ENCODE data around the gene FAT1.

Gene FAT1

DNA sequence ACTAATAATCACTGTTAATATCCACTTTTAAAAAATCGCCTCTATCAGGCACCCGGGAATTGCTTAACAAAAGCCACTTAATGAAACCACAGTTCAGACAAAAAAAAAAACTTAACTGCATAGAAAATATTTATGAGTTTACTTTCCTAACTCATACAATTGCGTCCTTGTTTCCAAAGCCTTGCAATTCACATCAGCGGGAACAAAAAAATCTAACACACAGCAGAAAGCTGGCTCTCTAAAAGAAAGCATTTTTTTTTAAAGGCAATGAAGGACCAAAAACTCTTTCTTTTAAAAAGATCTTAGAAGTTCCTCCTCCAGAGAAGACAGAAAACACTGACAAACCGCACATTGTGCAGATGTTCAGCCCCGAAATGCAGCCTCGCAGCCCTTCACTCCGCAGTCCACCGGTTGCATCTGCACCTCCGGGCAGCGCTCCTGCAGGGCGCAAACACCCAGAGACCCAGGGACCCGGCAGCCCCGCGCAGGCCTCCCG is 812 bp downstream of the FAT1 start:
- Histone ChIP-seq H3K4me3 (peak overlapping the region; percentile 76 to 97 (median 92)), H3K27me3 (peaks cover 0 to 10% (median 0%) of the 10 kb centered on the region in 11 experiments; a peak in 5 of 22 replicates), H3K9me3 (replicated peaks in 1 of 11) (peaks cover 29 to 42% (median 38%) of the 10 kb centered on the region in 11 experiments), H4K20me1 (peaks cover 0 to 27% (median 0%) of the 10 kb centered on the region in 11 experiments; a peak in 5 of 22 replicates), H3K9ac (peak overlapping the region; percentile 84 to 94 (median 91)), H3K36me3 (peaks cover 0 to 40% (median 27%) of the 10 kb centered on the region in 11 experiments; a peak in 18 of 22 replicates), H3K4me1 (peaks cover 12 to 29% (median 23%) of the 10 kb centered on the region in 10 experiments), H3K27ac (peak overlapping the region; percentile 71 to 94 (median 90); a peak in 21 of 22 replicates), H3K4me2 (peak overlapping the region; percentile 71 to 99 (median 93))
- TF ChIP-seq Cebpa-rat (IDR thresholded peaks at IDR 0.05): no peak

DNA sequence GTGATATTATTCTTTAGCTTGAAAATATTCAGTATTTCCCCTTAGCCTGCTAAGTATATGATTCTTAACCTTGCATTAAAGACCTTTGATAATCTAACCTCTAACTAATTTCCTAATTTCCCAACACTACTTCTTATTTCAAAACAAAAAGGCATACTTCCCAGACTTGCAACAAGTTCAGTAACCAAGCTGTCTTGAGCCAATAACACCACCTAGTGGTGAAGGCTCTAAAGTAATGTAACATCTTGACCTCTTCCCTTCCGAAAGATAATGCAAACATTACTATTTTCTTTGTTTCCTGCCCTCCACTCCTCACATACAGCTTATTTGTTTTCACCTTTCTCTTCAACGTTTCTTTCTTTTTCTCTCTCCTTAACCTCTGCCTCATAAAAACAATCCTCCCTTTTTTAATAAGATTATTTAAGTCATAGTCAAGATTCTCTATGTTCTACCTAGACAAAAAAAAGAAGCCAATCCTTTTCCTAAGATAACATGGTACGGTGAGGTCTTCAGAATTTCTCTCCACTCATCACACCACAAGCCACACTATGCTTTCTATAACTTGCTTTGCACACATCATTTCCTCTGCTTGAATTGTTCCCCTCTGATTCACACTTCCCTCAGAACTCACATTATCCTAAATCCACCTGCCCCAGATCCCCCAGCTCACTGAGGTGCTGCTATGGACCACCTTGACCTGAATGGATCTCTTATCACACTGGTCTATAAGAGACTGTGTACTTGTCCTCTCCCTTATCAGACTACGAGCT is 3.5 kb downstream of the FAT1 start:
- no peaks in the 10 kb centered on the region; a peak in 1 of 22 replicates for H3K27me3 ChIP-seq
- H3K36me3 ChIP-seq: peaks cover 0 to 67% (median 41%) of the 10 kb centered on the region in 11 experiments; a peak in 18 of 22 replicates
- TF ChIP-seq Cebpa-rat (IDR thresholded peaks at IDR 0.05): no peak
- H3K9me3 ChIP-seq (replicated peaks in 1 of 11): peaks cover 56 to 70% (median 65%) of the 10 kb centered on the region in 11 experiments
- no peak overlapping the region for H3K9ac ChIP-seq
- H4K20me1 ChIP-seq: peaks cover 0 to 25% (median 0%) of the 10 kb centered on the region in 11 experiments; a peak in 5 of 22 replicates
- H3K4me1 ChIP-seq: peaks cover 7 to 18% (median 14%) of the 10 kb centered on the region in 10 experiments; a peak in 19 of 20 replicates
- H3K4me2 ChIP-seq: no peak overlapping the region
- H3K27ac ChIP-seq: no peak overlapping the region
- H3K4me3 ChIP-seq: peak overlapping the region in 3 of 10 experiments; percentile 15 to 97 (median 18); a peak in 6 of 20 replicates

DNA sequence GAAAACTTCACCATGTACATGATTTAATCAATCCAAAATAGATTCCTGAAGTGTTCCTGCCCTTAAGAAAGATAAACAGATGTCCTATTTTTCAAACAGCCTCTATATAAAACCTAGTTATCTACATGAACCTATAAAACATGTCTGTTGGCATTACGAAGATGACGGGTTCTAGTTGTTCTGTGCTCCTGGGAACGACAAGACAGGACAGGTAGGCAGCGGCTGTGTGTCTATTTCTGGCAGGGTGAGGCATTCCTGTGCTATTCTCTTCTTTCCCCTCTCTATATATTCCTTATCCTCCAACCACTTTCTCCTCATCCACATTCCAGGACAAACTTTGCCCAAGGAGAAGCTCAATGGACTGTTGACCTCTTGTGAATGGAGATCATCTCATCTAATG is 6.1 kb downstream of the FAT1 start:
- H3K9me3 ChIP-seq (replicated peaks in 1 of 11): peaks cover 77 to 95% (median 89%) of the 10 kb centered on the region in 11 experiments
- H3K36me3 ChIP-seq: peaks cover 0 to 87% (median 45%) of the 10 kb centered on the region in 11 experiments; a peak in 18 of 22 replicates
- H3K4me2 ChIP-seq: no peak overlapping the region
- no peaks in the 10 kb centered on the region for H3K27me3 ChIP-seq
- H3K4me1 ChIP-seq: peaks cover 8 to 30% (median 23%) of the 10 kb centered on the region in 10 experiments; a peak in 18 of 20 replicates
- H3K4me3 ChIP-seq: no peak overlapping the region; a peak in 1 of 20 replicates
- H3K27ac ChIP-seq: no peak overlapping the region
- H4K20me1 ChIP-seq: peaks cover 0 to 27% (median 0%) of the 10 kb centered on the region in 11 experiments; a peak in 7 of 22 replicates
- no peak overlapping the region for H3K9ac ChIP-seq
- TF ChIP-seq Cebpa-rat (IDR thresholded peaks at IDR 0.05): no peak

DNA sequence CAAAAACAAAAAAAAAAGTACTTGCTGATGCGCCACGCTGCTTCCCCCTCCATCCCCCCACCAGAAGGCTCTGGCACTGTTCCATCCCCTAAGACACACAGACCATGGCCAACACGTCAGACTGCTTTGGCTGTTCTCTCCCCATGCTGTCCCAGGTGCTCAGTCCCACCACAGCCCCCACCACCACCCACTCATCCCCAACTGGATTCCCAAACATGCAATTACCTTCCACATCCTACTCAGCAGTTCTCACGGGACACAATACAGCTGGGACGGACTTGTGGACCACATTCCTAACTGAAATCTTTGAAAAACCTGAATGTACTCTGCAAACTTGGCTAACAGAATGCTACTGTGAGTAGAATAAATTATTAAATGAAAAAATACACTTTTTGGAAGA is 8.6 kb downstream of the FAT1 start:
- H4K20me1 ChIP-seq: peaks cover 0 to 48% (median 0%) of the 10 kb centered on the region in 11 experiments; a peak in 6 of 22 replicates
- no peak overlapping the region; a peak in 1 of 22 replicates for H3K27ac ChIP-seq
- peaks cover 6 to 22% (median 20%) of the 10 kb centered on the region in 10 experiments; a peak in 17 of 20 replicates for H3K4me1 ChIP-seq
- no peak overlapping the region for H3K9ac ChIP-seq
- H3K9me3 ChIP-seq (replicated peaks in 1 of 11): peaks cover 68 to 78% (median 73%) of the 10 kb centered on the region in 11 experiments
- H3K27me3 ChIP-seq: no peaks in the 10 kb centered on the region
- no peak for TF ChIP-seq Cebpa-rat (IDR thresholded peaks at IDR 0.05)
- H3K4me3 ChIP-seq: no peak overlapping the region
- no peak overlapping the region for H3K4me2 ChIP-seq
- peaks cover 0 to 80% (median 38%) of the 10 kb centered on the region in 11 experiments; a peak in 18 of 22 replicates for H3K36me3 ChIP-seq

DNA sequence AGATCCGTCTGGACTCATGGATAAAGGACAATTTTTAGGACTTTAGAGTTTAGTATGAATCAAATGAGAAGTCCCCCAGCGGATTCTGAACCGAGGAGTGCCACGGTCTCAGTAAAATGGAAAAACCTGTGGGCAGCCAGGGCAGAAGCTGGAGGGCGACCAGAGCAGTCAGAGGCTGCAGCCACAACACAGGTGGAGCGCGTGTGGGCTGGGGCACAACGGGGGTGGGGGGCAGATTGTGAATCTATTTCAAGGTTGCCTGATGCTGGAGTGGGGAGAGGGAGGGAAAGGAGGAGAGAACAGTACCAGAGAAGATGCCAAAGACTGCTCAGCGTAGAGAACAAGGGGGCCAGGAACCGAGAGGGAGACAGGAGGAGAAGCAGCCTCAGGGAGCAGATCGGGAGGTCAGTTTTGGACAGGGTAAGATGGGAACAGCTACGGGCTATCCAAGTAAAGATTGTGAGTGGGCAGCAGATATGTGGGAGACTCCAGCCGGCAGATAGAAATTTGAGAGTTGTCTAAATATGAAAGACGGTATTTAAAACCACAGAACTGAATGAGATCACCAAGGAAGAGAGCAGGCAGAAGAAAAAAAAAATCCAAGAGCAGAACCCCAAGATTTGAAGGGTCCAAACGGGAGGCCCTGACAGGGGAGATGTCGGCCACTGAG is 9.5 kb downstream of the FAT1 start:
- Histone ChIP-seq H3K4me3 (no peak overlapping the region), H3K27me3 (no peaks in the 10 kb centered on the region), H3K4me2 (peak overlapping the region in 5 of 11 experiments; percentile 3 to 51 (median 43); a peak in 5 of 22 replicates), H3K27ac (peak overlapping the region in 8 of 11 experiments; percentile 28 to 81 (median 76); a peak in 15 of 22 replicates), H3K9ac (no peak overlapping the region; a peak in 2 of 22 replicates), H3K36me3 (peaks cover 6 to 80% (median 39%) of the 10 kb centered on the region in 11 experiments), H3K4me1 (peaks cover 6 to 22% (median 20%) of the 10 kb centered on the region in 10 experiments; a peak in 17 of 20 replicates), H4K20me1 (peaks cover 0 to 58% (median 0%) of the 10 kb centered on the region in 11 experiments; a peak in 6 of 22 replicates), H3K9me3 (replicated peaks in 1 of 11) (peaks cover 59 to 69% (median 64%) of the 10 kb centered on the region in 11 experiments)
- TF ChIP-seq Cebpa-rat (IDR thresholded peaks at IDR 0.05): no peak

DNA sequence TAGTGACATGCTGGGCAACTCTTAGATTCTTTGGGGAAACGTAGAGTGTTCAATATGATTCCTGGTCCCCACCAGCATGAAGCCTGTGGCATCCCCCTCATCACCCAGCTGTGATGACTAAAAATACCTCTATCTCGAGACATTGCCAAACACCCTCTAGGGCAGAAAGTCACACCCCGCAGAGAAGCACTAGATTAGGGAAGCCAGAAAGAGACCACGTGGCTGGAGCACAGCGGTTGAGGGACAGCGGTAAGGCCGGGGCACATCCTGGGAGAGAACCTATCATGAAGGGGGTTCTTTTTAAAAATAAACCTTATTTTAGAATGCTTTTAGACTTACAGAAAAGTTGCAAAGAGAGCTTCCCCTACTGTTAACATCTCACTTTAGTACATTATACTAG is 11.0 kb downstream of the FAT1 start:
- Histone ChIP-seq H3K36me3 (peaks cover 20 to 81% (median 41%) of the 10 kb centered on the region in 11 experiments), H3K4me1 (peaks cover 6 to 22% (median 20%) of the 10 kb centered on the region in 10 experiments; a peak in 17 of 20 replicates), H3K27ac (peak overlapping the region in 9 of 11 experiments; percentile 66 to 81 (median 77); a peak in 18 of 22 replicates), H3K9me3 (replicated peaks in 1 of 11) (peaks cover 44 to 60% (median 52%) of the 10 kb centered on the region in 11 experiments), H3K9ac (peak overlapping the region in 8 of 11 experiments; percentile 1 to 57 (median 42); a peak in 11 of 22 replicates), H4K20me1 (peaks cover 0 to 69% (median 2%) of the 10 kb centered on the region in 11 experiments; a peak in 6 of 22 replicates), H3K4me3 (no peak overlapping the region), H3K4me2 (peak overlapping the region; percentile 8 to 60 (median 35); a peak in 21 of 22 replicates), H3K27me3 (no peaks in the 10 kb centered on the region)
- TF ChIP-seq Cebpa-rat (IDR thresholded peaks at IDR 0.05): peak in 8 of 11 experiments; percentile 12 to 77 (median 62); a peak in 12 of 22 replicates

DNA sequence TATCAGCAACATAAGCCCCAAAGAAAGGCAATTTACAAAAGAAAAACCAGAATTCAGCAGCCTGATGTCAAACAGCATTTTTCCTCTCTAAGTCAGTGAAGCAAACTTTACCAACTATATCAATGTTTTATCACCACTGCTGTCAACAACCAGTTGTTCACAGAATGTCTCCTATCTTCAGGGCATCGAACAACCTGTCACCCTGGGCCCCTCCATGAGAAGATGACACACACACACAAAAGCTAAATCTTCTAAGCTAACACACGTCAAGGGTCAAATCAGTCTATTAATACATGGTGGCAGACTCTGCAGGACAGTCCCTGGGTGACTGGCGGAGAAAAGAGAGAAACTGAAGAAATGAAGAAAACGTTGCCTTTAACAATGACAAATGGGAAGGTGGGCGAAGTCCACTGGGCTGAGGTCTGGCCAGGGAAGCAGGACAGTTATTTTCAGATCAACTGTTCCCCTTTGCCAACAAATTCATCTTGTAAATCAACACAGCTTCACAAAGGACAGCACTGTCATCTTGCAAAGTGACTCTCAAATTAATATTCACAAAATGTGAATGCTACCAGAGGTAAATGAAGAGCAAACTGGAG is 13.0 kb downstream of the FAT1 start:
- Histone ChIP-seq H4K20me1 (peaks cover 0 to 89% (median 2%) of the 10 kb centered on the region in 11 experiments; a peak in 6 of 22 replicates), H3K9me3 (replicated peaks in 1 of 11) (peaks cover 23 to 40% (median 31%) of the 10 kb centered on the region in 11 experiments), H3K4me1 (peaks cover 6 to 22% (median 20%) of the 10 kb centered on the region in 10 experiments; a peak in 17 of 20 replicates), H3K9ac (no peak overlapping the region), H3K27me3 (no peaks in the 10 kb centered on the region), H3K4me2 (no peak overlapping the region), H3K36me3 (peaks cover 39 to 81% (median 48%) of the 10 kb centered on the region in 11 experiments), H3K4me3 (no peak overlapping the region), H3K27ac (peak overlapping the region in 7 of 11 experiments; percentile 8 to 81 (median 48); a peak in 7 of 22 replicates)
- TF ChIP-seq Cebpa-rat (IDR thresholded peaks at IDR 0.05): no peak

DNA sequence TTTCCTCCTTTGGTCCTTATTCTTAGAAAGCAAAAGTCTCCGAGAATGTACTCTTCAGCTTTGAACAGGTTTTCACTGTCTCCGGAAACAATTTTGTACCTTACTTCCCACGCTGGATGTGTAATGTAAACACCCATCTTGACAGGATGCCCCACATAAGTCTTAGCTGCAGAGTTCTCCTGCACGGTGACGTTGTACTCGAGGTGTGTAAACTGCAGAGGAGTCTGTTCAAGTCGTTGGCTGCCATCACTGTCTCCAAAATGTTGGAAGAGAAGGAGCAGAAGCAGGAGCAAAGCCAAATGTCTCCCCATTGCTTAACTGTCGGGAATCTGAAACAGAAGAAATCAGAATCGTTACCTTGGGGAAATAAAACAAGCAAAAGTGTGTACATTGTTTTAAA is 14.1 kb downstream of the FAT1 start:
- no peaks in the 10 kb centered on the region for H3K27me3 ChIP-seq
- H3K36me3 ChIP-seq: peaks cover 39 to 82% (median 56%) of the 10 kb centered on the region in 11 experiments
- no peak overlapping the region for H3K27ac ChIP-seq
- H3K4me3 ChIP-seq: no peak overlapping the region
- H4K20me1 ChIP-seq: peaks cover 0 to 100% (median 2%) of the 10 kb centered on the region in 11 experiments; a peak in 6 of 22 replicates
- TF ChIP-seq Cebpa-rat (IDR thresholded peaks at IDR 0.05): no peak
- H3K4me1 ChIP-seq: peaks cover 6 to 23% (median 20%) of the 10 kb centered on the region in 10 experiments; a peak in 17 of 20 replicates
- H3K9me3 ChIP-seq (replicated peaks in 1 of 11): peaks cover 12 to 29% (median 20%) of the 10 kb centered on the region in 11 experiments; a peak in 21 of 22 replicates
- H3K9ac ChIP-seq: no peak overlapping the region
- H3K4me2 ChIP-seq: no peak overlapping the region

All from BLaER1 treated with 17β-estradiol and CSF1 and Interleukin-3, amounts not matched to agents 10 nM and 100 nM (cell line).